Activated CD8-positive, alpha-beta memory T cell treated with anti-CD3 and anti-CD28 coated beads for 48 hours (primary cell): ENCODE data around the gene CD74.

Experiments
- DNase-seq, 3 experiments: peaks; one replicate each; pipeline ENCODE4 v3.0.0-alpha.2; 2020; ENCODE audit warnings: low read depth in 2 of 3, low spot score in 2 of 3

Gene CD74

DNA sequence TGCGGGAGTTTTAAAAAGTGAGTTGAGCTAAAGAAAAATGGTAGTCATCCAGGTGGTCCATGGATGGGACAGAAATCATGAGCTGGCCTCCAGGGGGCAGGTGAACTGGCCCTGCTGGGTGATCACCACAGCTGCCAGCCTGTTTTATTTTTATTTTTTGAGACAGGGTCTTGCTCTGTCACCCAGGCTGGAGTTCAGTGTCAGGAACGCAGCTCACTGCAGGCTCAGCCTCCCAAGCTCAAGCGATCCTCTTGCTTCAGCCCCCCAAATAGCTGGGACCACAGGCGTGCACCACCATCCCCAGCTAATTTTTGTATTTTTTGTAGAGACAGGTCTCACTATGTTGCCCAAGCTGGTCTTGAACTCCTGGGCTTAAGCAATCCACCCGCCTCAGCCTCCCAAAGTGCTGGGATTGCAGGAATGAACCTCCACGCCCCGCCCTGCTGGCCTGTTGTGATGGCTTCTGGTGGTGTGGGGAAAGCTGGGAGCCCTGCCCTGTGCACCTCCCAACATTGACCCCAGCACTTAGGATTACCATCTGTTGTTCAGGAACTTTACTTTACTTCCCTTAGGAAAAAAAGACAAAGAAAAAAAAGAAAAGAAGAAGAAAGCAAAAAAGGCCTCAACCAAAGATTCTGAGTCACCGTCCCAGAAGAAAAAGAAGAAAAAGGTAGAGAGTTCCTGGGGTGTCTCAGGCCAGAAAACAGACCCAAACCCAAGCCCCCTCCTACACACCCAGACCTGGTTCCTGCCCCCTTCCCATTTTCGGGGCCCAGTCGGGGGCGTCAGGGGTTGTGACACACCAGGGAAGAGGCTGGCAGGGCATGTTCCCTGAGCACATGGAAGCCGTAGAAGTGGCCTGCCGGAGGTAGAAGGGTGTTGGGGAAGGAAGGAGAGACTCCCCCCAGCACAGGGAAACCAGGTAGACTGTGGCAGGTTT lies 14.7 kb downstream of the CD74 start:
- DNase-seq = no peak

DNA sequence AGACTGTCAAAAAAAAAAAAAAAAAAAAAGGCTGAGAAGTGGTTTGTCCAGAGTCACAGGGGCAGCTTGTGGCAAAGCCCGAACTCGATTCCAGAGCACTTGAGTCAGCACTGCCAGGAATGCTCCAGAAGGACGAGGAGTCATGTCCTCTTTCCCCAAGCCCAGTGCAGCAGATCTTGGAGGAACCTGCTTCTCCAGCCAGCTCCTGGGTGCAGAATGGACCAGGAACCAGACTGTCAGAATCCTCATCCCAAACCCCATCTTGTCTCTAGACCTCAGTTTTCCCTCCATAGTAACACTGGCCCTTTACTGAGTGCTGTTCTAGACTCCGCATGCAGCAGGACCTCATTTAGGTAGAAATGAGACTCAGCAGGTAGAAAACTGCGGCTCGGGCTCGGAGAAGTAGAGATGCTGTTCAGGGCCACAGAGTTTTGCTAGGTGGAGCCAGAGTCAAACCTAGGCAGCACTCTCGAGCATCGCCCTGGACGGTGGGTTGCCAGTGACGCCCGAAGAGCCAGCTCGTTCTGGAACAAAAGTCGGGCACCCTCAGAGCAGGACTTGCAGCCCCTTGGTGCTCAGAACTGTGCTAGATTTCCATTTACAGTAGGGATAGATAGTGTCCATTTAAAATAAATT lies 15.4 kb downstream of the CD74 start:
- no peak for DNase-seq

DNA sequence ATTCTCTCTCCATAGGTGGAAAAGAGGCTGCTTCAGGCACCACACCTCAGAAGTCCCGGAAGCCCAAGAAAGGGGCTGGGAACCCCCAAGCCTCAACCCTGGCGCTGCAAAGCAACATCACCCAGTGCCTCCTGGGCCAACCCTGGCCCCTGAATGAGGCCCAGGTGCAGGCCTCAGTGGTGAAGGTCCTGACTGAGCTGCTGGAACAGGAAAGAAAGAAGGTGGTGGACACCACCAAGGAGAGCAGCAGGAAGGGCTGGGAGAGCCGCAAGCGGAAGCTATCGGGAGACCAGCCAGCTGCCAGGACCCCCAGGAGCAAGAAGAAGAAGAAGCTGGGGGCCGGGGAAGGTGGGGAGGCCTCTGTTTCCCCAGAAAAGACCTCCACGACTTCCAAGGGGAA lies 16.4 kb downstream of the CD74 start:
- DNase-seq = no peak

DNA sequence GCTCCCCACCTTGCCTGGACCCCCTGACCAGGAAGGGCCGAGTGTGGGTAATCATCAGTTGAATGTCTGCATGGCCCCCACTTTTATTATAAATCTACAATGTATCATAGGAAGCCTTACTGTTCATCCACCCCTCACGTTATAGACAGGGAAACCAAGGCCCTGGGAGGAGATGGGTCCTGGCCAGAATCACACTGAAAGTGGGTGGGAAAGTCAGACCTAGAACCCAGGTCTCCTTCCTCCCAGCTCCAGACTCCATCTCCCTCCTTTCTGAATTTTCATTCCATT lies 17.1 kb downstream of the CD74 start:
- DNase-seq = no peak

DNA sequence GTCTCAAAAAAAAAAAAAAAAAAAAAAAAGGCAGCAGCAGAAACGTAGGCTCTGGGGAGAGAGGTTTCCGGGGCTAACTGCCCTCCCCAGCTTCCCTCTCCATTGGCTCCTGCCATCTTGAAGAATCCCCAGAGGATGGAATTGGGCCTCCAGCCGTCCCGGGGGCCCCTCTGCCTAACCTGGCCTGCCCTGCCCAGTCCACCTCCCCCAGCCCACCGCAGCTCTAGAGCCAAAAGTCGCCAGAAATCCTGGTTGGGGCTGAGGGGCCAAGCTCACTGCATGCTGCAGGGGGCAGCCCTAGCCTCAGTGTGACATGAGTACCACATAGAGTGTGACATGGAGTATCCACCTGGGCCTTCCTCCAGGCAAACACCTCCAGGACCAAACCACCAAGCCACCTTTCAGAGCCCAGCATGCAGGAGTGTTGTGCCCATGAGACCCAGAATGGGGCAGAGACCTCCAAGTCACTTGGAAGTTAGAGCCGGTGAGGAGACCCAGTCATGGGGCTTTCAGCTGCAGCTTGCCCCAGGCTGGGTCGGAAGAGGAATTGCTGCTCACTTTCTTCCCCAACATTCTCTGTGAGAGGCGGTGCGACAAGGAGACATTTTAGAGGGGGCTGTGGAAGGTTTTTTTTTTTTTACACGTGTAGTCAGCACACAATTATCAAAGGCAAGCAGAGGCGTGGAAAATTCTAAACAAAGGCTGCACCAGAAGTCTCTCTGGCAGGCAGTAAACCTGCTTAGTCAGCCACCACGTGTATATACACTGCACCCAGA lies 17.6 kb downstream of the CD74 start:
- DNase-seq = no peak

DNA sequence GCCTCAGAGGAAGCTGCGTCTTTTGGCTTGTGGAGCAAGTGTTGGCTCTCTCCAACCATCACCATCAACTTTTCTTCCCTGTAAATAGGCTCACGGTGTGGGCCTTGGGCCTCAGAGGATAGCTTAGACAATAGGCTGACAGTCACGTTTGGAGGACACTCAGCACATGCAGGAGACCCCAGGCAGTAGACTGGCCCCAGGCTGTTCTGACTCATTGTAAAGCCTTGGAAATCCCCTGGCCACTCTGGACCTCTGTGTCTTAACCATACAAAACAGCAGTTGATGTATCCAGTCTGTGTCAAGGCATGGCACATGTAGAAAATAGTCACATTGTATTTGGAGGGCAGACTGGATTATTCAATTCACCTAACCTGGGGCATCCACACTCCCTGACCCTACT lies 18.6 kb downstream of the CD74 start:
- DNase-seq = no peak

DNA sequence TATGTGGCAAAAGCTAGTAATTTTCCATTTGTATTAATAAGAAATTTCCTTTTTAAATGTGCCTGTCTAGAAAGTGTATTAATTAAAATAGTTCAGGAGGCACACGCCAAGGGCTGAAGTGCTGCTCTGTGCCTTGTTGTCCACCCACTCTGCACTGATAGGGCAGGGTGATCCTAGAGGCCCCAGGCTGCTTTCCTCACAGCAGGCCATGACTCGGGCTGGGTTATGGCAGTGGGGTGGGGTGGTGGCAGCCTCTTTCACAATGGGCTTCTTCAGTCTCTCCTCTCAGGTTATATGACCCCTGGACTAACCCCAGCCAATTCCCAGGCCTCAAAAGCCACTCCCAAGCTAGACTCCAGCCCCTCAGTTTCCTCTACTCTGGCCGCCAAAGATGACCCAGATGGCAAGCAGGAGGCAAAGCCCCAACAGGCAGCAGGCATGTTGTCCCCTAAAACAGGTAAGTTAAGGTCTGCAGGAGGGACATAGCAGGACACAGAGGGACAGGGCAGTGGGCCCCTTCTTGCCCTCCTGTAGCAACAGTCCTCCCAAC lies 19.5 kb downstream of the CD74 start:
- DNase-seq = no peak

DNA sequence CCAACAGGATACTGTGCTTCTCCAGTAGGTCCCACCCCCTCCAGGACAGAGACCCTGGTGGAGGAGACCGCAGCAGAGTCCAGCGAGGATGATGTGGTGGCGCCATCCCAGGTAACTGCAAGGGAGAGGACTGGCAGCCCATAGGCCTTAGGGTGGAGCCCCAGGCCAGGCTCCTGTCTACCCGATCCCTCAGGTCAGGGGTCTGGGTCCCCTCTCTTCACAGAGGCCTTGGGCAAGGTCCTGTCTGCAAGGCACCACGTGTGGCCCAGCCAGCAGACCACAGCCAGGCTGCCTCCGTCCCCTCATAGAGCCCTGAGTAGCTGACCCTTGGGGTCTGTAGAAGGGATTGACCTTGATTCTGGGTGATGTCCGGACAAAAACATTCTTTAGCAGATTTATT lies 20.0 kb downstream of the CD74 start:
- DNase-seq = no peak

DNA sequence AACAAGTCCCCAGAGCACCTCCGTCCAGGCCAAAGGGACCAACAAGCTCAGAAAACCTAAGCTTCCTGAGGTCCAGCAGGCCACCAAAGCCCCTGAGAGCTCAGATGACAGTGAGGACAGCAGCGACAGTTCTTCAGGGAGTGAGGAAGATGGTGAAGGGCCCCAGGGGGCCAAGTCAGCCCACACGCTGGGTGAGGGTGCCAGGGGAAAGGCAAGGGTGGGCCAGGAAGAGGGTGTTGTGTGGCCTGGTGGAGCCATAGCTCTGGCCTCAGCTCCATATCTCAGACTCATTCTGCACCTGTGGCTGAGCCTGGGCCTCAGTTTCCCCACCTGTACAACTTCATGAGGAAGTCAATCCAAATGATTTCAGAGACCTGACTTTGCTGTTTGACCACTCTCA lies 20.7 kb downstream of the CD74 start:
- no peak for DNase-seq

DNA sequence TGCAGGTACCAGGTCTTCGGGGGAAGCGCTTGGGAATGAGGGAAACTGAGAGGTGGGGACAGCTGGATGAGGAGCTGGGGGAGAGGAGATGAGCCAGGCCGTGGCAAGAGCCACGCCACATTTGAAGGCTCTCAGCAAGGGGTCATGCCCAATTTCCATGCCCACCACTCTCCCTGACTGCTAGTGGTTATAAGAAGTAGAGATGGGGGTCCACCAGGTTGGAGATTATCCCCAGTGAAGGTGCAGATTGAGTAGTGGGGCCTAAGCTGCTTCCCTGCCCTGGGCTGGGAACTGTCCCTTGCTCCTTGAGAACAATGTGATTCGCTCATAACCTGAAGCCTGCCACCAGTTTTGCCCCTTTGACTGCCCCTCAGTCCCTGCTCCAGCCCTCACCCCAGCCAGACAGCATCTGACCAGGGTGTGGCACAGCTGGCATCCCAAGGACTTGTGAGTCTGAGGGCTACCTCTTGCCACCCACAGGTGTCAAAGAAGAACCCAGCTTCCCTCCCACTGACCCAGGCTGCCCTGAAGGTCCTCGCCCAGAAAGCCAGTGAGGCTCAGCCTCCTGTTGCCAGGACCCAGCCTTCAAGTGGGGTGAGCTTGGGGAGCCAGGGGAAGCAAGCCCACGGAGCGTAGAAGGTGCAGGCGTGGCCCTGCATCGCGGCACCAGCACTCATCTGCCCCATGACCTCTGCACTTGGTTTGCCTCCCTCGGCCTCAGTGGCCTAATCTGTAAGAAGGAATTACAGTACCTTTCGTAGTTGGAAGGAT lies 21.5 kb downstream of the CD74 start:
- no peak for DNase-seq

DNA sequence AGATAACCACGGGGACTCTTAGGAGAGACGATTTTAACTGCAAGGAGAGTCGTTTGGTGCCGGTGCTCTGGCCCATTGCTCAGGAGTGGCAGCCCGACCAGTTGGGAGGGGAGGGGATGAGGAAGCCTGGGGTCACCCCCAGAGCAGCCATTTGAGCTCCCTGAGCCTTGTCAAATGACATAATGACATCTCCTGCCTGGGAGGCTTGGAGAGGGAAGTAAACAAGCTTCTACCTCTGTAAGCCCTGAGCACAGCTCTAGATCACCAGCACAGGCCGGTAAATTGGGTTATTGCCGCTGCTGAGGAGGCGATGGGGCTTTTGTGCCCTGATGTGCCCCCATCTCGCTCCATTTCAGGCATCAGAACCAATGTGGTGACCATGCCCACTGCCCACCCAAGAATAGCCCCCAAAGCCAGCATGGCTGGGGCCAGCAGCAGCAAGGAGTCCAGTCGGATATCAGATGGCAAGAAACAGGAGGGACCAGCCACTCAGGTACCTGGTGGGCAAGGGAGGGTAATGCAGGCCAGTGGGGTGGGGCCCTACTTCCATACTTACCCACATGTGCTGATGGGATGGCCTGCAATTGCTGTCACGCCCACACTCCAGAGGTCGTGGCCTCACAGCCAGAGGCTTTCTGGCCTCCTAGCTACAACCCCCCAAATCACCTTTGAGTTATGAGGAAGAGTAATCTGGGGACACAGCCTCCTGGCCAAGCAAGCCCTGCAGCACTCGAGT lies 23.0 kb downstream of the CD74 start:
- no peak for DNase-seq

DNA sequence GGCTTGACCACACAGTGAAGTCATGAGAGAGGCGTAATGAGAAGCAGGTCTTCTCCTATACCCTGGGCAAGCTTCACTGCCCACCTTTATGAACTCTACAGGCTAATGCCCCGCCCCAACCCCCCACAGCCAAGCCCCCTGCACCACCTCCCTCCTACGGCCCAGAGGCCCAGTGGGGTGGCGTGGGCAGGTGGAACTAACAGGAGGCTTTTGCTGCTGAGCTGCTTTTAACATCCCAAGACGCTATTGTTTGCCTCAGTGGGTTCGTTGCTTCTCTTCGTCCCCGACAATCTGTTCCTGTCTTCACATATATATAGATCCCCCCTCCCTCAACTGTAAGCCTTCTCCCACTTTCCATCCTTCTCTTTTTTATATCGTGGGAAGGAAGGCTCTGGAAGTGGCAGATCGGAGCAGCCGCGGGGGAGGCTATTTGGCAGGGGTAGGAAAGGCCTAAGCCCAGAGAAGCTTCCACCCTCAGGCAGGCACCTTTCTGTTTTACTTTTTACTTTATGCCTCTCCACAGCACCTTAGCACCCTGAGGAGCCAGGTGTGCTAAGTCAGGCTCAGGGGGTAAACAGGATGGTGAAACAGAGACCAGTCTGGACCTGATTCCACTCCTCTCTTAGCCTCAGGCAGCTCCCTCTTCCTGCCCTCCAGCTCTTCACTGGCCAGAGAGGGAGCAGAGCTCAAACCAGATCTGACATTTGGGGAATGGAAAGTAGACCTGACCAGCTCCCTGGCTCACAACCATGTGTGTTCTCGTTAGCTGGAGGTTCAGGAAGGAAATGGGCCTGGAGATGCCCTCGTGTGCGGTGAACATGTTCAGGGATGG lies 26.5 kb downstream of the CD74 start:
- DNase-seq = no peak

DNA sequence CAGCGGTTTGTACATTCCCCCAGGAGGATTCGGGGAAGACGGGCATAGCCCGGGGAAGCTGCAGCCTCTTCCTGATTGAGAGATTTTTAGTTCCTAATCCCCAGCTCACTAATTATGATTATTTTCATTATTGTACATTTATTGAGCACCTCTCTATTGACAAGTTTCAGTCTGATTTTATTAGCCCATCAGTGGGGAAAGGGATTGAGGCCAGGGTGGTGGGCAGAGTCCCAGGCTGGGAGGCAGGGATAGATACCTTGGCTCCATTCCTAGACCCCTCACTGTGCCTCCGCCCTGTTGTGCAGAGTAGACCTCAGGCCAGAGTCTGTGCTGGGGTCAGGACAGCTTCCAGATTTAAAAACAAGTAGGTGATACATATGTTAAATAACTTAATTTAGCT lies 28.0 kb downstream of the CD74 start:
- DNase-seq = no peak

DNA sequence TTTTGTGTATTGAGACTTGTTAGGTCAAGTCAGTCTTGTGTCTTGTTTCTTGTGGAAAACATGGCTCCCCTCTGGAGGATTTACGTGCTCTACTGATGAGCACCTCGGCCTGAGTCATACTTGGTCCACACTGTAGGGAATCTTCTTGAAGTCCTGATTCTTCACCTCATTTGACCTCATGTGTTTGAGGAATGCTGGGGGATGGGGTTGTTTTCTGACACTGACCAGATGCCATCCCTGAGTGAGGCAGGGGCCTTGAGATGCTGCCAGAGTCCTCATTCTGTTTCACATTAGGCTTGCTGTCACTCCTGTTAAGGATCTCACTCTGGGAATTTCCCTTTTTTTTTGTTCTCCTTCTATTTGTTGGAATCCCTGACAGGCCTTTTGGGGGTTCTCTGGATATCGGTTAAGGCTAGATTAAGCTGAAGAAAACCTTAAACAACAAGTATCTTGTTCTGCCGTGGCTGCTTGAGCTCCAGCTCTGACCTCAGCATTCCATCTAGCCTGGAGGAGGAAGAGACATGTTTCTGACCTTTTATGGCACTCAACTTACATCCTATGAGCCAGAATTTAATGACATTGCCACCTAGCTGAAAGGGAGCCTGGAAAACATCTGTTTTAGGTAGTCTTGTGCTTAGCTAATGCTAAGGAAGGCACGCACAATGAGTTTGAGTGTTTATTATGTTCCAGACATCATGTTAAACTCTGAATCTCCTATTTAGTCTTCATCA lies 34.6 kb downstream of the CD74 start:
- DNase-seq = no peak

DNA sequence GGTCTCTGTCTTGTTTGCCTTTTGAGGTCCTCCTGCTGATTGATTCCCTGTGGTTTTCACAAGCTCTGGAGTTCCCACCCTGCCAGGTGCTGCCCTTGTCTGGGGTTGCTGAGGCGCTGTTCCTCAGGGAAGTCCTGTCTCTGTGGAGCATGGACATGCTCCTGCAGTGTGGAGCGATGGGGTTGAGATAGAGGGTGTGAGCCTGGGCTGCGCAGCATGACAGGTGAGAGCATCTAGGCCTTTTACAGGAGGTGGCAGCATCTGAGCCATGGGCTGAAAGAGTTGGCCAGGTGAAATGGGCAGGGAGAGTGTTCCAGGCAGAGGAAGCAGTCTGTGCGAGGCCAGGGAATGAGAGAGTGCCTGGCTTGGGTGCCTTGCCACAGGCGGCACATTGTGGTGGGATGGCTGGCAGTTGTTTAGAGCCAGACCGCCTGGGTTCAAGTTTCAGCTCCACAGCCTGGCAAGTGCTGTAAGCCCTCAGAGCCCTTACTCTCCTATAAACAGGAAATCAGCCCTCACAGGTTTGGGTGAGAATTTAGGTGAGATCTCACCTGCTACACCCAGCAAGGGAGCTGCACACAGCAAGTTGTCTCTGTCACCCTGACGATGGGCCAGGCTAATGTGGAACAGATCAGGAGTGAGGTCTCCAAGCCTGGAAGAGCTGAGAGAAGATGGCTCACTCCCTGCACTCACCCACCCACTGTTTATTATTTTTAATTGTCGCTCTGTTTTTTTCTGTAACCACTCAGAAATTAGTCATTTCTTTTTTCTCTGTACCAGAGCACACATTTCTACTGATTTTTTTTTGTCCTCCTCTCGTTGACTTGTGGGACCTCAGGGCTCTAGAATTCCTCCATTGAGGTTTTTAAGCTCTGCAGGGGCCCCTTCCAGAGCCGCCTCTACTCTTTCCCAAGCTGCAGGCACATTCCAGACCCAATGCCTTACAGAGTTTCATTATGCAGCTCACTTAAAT lies 35.6 kb downstream of the CD74 start:
- DNase-seq = no peak

DNA sequence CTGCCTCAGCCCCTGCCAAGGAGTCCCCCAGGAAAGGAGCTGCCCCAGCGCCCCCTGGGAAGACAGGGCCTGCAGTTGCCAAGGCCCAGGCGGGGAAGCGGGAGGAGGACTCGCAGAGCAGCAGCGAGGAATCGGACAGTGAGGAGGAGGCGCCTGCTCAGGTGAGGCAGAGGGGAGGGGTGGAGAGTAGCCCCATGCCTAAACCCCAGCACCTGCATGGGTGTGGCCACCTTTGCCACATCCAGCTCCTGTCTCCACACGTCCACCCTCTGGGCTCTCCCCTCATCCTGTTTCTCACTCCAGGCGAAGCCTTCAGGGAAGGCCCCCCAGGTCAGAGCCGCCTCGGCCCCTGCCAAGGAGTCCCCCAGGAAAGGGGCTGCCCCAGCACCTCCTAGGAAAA lies 38.1 kb downstream of the CD74 start:
- no peak for DNase-seq

DNA sequence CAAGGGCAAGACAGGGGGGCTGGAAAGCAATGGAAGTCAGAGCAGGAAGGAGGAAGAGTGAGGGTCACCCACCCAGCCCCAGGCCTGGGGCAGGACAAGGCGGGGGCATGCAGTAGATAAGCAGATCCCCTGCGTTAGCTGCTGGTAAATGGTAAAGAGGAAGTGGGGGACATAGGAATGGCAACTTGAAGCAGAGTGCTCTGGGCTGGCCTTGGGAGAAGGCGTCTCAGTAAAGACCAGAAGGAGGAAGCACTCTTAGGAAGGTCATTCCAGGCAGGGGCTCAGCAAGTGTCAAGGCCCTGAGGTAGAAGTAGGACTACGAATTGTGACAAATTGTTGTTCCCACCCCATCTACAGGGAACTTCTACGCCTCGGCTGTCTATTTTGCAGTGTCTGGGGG lies 40.1 kb downstream of the CD74 start:
- no peak for DNase-seq

DNA sequence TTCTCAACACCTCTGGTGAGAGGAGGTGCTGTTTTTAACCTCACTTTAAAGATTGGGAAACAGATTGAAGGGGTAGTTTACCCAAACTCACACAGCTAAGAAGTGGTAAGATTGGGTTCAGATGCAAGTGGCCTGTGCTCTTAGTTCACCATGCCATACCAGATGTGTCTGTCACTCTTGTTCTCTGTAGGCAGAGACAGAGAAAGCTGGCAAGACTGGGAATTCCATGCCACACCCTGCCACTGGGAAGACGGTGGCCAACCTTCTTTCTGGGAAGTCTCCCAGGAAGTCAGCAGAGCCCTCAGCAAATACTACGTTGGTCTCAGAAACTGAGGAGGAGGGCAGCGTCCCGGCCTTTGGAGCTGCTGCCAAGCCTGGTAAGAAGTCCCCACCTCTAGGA lies 44.2 kb downstream of the CD74 start:
- no peak for DNase-seq
